T-helper 1 cell treated with Interleukin-12 subunit alpha and Interleukin-12 subunit beta and Interleukin-4 antibody, amounts not matched to agents 30 ng/mL and 1 ng/mL, for 36 hours (primary cell): Measurements from ENCODE around the gene GEMIN5. TPM values are rescaled to one million over a fixed set of nuclear protein-coding genes. Genes with fewer than 3 reads are reported as not detected.
"Not testable (repeated sequence)": the region's sequence is repeated elsewhere in the genome, so short reads cannot be mapped to it uniquely, and the experiment has no call there.

Experiments used
- intact Hi-C: fragments of 100-400 bp; cut with micrococcal nuclease; formaldehyde crosslinking; loops from one replicate; pipeline ENCODE4 v1.15.1; 2024
- total RNA-seq: library from RNA; stranded (reverse); gene quantifications from 2 replicates; pipeline ENCODE4 v1.2.3, GENCODE V29; 2022

The GEMIN5 gene
- total RNA-seq, 1 donor from 2014 or later = 23.3 TPM

- intact Hi-C loops = loop anchor here (5.0 to 10.0 kb wide), 2 partner anchors 751 to 1981 kb away; partner anchors contain the start of gene GALNT10
Observed at GRCh38 chr5:154943527-154943926, 5.5 kb upstream of the GEMIN5 start.

GRCh38 chr5:154940772-154941620, 3.0 kb upstream of the GEMIN5 start, which contains the start of gene MRPL22:
TSS of gene MRPL22 (plus strand) at chr5:154941073. CDS start at chr5:154941111, 38 bp downstream.
- intact Hi-C loops = loop anchor here (1.0 to 10.0 kb wide), 6 partner anchors 186 to 1984 kb away; partner anchors contain the start of genes FAM114A2, GALNT10, LARP1 and MFAP3

GRCh38 chr5:154940375-154940771, 2.4 kb upstream of the GEMIN5 start:
- intact Hi-C loops = loop anchor here (5.0 to 10.0 kb wide), 2 partner anchors 748 to 1984 kb away; partner anchors contain the start of gene GALNT10

GRCh38 chr5:154939387-154939786, 1.4 kb upstream of the GEMIN5 start:
- intact Hi-C loops = not testable (repeated sequence)

- intact Hi-C loops = no loop called here
Observed at GRCh38 chr5:154937186-154937717, 759 bp downstream of the GEMIN5 start.

GRCh38 chr5:154934881-154935280, 3.1 kb downstream of the GEMIN5 start:
- intact Hi-C loops = no loop called here

- intact Hi-C loops = no loop called here
Observed at GRCh38 chr5:154933537-154933936, 4.5 kb downstream of the GEMIN5 start.

GRCh38 chr5:154923441-154924430, 14.3 kb downstream of the GEMIN5 start:
- intact Hi-C loops = no loop called here

GRCh38 chr5:154917757-154918156, 20.3 kb downstream of the GEMIN5 start:
- intact Hi-C loops = no loop called here

GRCh38 chr5:154916874-154917273, 21.1 kb downstream of the GEMIN5 start:
- intact Hi-C loops = no loop called here

- intact Hi-C loops = not testable (repeated sequence)
Observed at GRCh38 chr5:154905601-154906000, 32.4 kb downstream of the GEMIN5 start.

- intact Hi-C loops = no loop called here
Observed at GRCh38 chr5:154901913-154902312, 36.1 kb downstream of the GEMIN5 start.

GRCh38 chr5:154901276-154901675, 36.7 kb downstream of the GEMIN5 start:
- intact Hi-C loops = no loop called here

GRCh38 chr5:154900066-154900465, 37.9 kb downstream of the GEMIN5 start:
- intact Hi-C loops = no loop called here

- intact Hi-C loops = no loop called here
Observed at GRCh38 chr5:154899151-154899816, 38.7 kb downstream of the GEMIN5 start.

- intact Hi-C loops = no loop called here
Observed at GRCh38 chr5:154898210-154898609, 39.8 kb downstream of the GEMIN5 start.

GRCh38 chr5:154896562-154897165, 41.3 kb downstream of the GEMIN5 start:
- intact Hi-C loops = no loop called here

- intact Hi-C loops = no loop called here
Observed at GRCh38 chr5:154895606-154896561, 42.1 kb downstream of the GEMIN5 start.

- intact Hi-C loops = no loop called here
Observed at GRCh38 chr5:154893381-154893780, 44.6 kb downstream of the GEMIN5 start.
